ENCODE results near the gene IER3. TPM values are rescaled to one million over a fixed set of nuclear protein-coding genes. Genes with fewer than 3 reads are reported as not detected.
A peak's percentile ranks its signal among the peaks of the same experiment; 100 is the strongest.

The IER3 gene
- total and polyA plus RNA-seq, 2 of the 13 experiments (the other 11 are each of a cell fraction or from before 2014, with no cell fraction given) = 51.1 to 131 TPM

- 0 out of 2 replicates have a peak, but pooled peaks have one; percentile 62 for TF ChIP-seq ZNF136 (CRISPR knock-in tag; IDR thresholded peaks at IDR 0.05; ENCODE audit: low read depth)
- TF ChIP-seq HMGXB3 (CRISPR knock-in tag; IDR thresholded peaks at IDR 0.05; ENCODE audit: borderline replicate concordance) = peak; percentile 52; the same call in 1 of the 2 replicates
- peak; percentile 74; the same call in 1 of the 2 replicates for TF ChIP-seq REL (CRISPR knock-in tag; conservative IDR thresholded peaks at IDR 0.05)
- TF ChIP-seq GATAD1 (CRISPR knock-in tag; IDR thresholded peaks at IDR 0.05) = peak; percentile 58
- peak; percentile 61 for TF ChIP-seq ZNF580 (CRISPR knock-in tag; IDR thresholded peaks at IDR 0.05; ENCODE audit: borderline replicate concordance, low read depth)
- TF ChIP-seq CBX1 (IDR thresholded peaks at IDR 0.05; ENCODE audit: low read depth) = peak; percentile 78
- TF ChIP-seq ZNF468 (CRISPR knock-in tag; IDR thresholded peaks at IDR 0.05) = peak; percentile 34; the same call in 1 of the 2 replicates
- TF ChIP-seq JUNB (CRISPR knock-in tag; IDR thresholded peaks at IDR 0.05; ENCODE audit: borderline replicate concordance) = peak; percentile 99
- TF ChIP-seq ZNF768 (CRISPR knock-in tag; IDR thresholded peaks at IDR 0.05) = peak; percentile 59; the same call in 1 of the 2 replicates
- TF ChIP-seq HOXA9 (CRISPR knock-in tag; IDR thresholded peaks at IDR 0.05; ENCODE audit: borderline replicate concordance) = 0 out of 2 replicates have a peak, but pooled peaks have one; percentile 12
- no peak for TF ChIP-seq ZNF407 (CRISPR knock-in tag; IDR thresholded peaks at IDR 0.05; ENCODE audit: not compliant biosample characterization)
- no peak for TF ChIP-seq ZNF660 (CRISPR knock-in tag; IDR thresholded peaks at IDR 0.05; ENCODE audit: borderline replicate concordance, low read depth)
- peak; percentile 80; the same call in 1 of the 2 replicates for TF ChIP-seq ZNF337 (CRISPR knock-in tag; IDR thresholded peaks at IDR 0.05; ENCODE audit: borderline replicate concordance, low read depth)
- 0 out of 2 replicates have a peak, but pooled peaks have one; percentile 42 for TF ChIP-seq PHF20 (CRISPR knock-in tag; IDR thresholded peaks at IDR 0.05)
- TF ChIP-seq PCBP1 (IDR thresholded peaks at IDR 0.05; ENCODE audit: borderline replicate concordance, low read depth, low read length) = no peak
These were observed 24.9 kb upstream of the IER3 start (continued) for GRCh38 chr6:30769088-30769852.
